Endothelial cell of umbilical vein (primary cell): ENCODE data around the gene UPK3A.

Experiments used
- CTCF ChIP-seq, 2 donors: IDR thresholded peaks; 1 replicate in 1 of 2; 2 replicates in 1 of 2; pipeline ENCODE4 v1.5.1; 2011; ENCODE audit warnings: low read length in 2 of 2, mild to moderate bottlenecking in 2 of 2, moderate library complexity in 2 of 2, control low read depth in 1 of 2, inconsistent platforms in 1 of 2, low read depth in 1 of 2; ENCODE audit not compliant: insufficient read depth in 1 of 2; ENCODE audit errors: extremely low read depth in 1 of 2
- EZH2 ChIP-seq: IDR thresholded peaks from 2 replicates; pipeline ENCODE4 v1.6.1; 2012; ENCODE audit warnings: borderline replicate concordance, low read depth, mild to moderate bottlenecking, moderate library complexity, low read length, inconsistent platforms; ENCODE audit not compliant: severe bottlenecking
- FOS ChIP-seq: IDR thresholded peaks from 2 replicates; pipeline ENCODE4 v1.6.1; 2011; ENCODE audit warnings: mild to moderate bottlenecking, low read length, moderate library complexity, borderline replicate concordance; ENCODE audit not compliant: insufficient read depth
- MYC ChIP-seq: IDR thresholded peaks from one replicate; pipeline ENCODE4 v1.6.1; 2011; ENCODE audit warnings: mild to moderate bottlenecking, low read depth, low read length
- POLR2A ChIP-seq: IDR thresholded peaks from 2 replicates; pipeline ENCODE4 v1.6.1; 2012; ENCODE audit warnings: low read depth, mild to moderate bottlenecking, control low read depth, low read length
- POLR2AphosphoS5 ChIP-seq: IDR thresholded peaks from 2 replicates; pipeline ENCODE4 v1.6.1; 2012; ENCODE audit warnings: low read depth, mild to moderate bottlenecking, control low read depth, low read length, moderate library complexity; ENCODE audit not compliant: insufficient read depth

- TF ChIP-seq POLR2A (no peak), CTCF (IDR thresholded peaks at IDR 0.05; ENCODE audit: extremely low read depth in 1 of 2, insufficient read depth in 1 of 2, low read depth in 1 of 2, low read length in 2 of 2) (no peak), MYC (no peak), POLR2AphosphoS5 (no peak), EZH2 (no peak), FOS (no peak)
Observed at GRCh38 chr22:45280587-45280980, 4.2 kb upstream of the UPK3A start.
